Chondrocyte (in vitro differentiated cells): ENCODE results near the gene CHAT. TPM values are rescaled to one million over a fixed set of nuclear protein-coding genes. Genes with fewer than 3 reads are reported as not detected.
A peak's percentile ranks its signal among the peaks of the same experiment; 100 is the strongest.

Source experiments
- DNase-seq: peaks from one replicate; pipeline ENCODE4 v3.0.0; 2021; ENCODE audit warnings: mixed read lengths, low spot score
- H3K27ac Mint-ChIP-seq: one replicate; pipeline ENCODE4 v1.8.0; 2021; ENCODE audit warnings: mild to moderate bottlenecking, moderate library complexity, mixed read lengths; ENCODE audit not compliant: unreplicated experiment
- H3K27me3 Mint-ChIP-seq: 2 replicates; pipeline ENCODE4 v1.8.0; 2021; ENCODE audit warnings: low read depth, mixed read lengths
- H3K36me3 Mint-ChIP-seq: 2 replicates; pipeline ENCODE4 v1.8.0; 2021; ENCODE audit warnings: low read depth, mixed read lengths
- H3K4me1 Mint-ChIP-seq: 2 replicates; pipeline ENCODE4 v1.8.0; 2021; ENCODE audit warnings: low read depth, mild to moderate bottlenecking, mixed read lengths
- H3K4me3 Mint-ChIP-seq: one replicate; pipeline ENCODE4 v1.8.0; 2021; ENCODE audit warnings: mild to moderate bottlenecking, moderate library complexity, mixed read lengths; ENCODE audit not compliant: unreplicated experiment
- H3K9me3 Mint-ChIP-seq: 2 replicates; pipeline ENCODE4 v1.8.0; 2021; ENCODE audit warnings: low read depth, mixed read lengths
- CTCF ChIP-seq: fragments of 200-600 bp; sonication (generic); IDR thresholded peaks from 2 replicates; pipeline ENCODE4 v1.5.0; 2021; ENCODE audit warnings: antibody characterized with exemption, mild to moderate bottlenecking, moderate library complexity
- total RNA-seq: library from RNA; stranded (reverse); gene quantifications from 3 replicates; pipeline ENCODE4 v1.2.1, GENCODE V29; 2021

The CHAT gene
- total RNA-seq, 1 donor from 2014 or later: not detected

- no peaks in the 10 kb centered on the region for H3K36me3 Mint-ChIP-seq
- no peak overlapping the region for H3K27ac Mint-ChIP-seq
- H3K27me3 Mint-ChIP-seq: peaks cover 45% of the 10 kb centered on the region
- H3K9me3 Mint-ChIP-seq: no peaks in the 10 kb centered on the region
- peak; percentile 56 for DNase-seq
- H3K4me3 Mint-ChIP-seq: no peak overlapping the region
- no peaks in the 10 kb centered on the region for H3K4me1 Mint-ChIP-seq
- no peak for TF ChIP-seq CTCF
Measured at GRCh38 chr10:49642311-49642710, 28.5 kb downstream of the CHAT start.

GRCh38 chr10:49643241-49644034 lies 29.6 kb downstream of the CHAT start:
- H3K36me3 Mint-ChIP-seq: no peaks in the 10 kb centered on the region
- no peak for TF ChIP-seq CTCF
- no peaks in the 10 kb centered on the region for H3K9me3 Mint-ChIP-seq
- H3K4me1 Mint-ChIP-seq: no peaks in the 10 kb centered on the region
- H3K4me3 Mint-ChIP-seq: no peak overlapping the region
- H3K27me3 Mint-ChIP-seq: peaks cover 39% of the 10 kb centered on the region
- no peak overlapping the region for H3K27ac Mint-ChIP-seq
- DNase-seq: peak; percentile 80

- Mint-ChIP-seq H3K4me3 (no peak overlapping the region), H3K9me3 (no peaks in the 10 kb centered on the region), H3K36me3 (no peaks in the 10 kb centered on the region), H3K4me1 (no peaks in the 10 kb centered on the region), H3K27ac (no peak overlapping the region), H3K27me3 (peaks cover 45% of the 10 kb centered on the region)
- no peak for TF ChIP-seq CTCF
- DNase-seq: peak; percentile 48
Measured at GRCh38 chr10:49644035-49644646, 30.3 kb downstream of the CHAT start.

- Mint-ChIP-seq H3K4me3 (no peak overlapping the region), H3K4me1 (no peaks in the 10 kb centered on the region), H3K36me3 (no peaks in the 10 kb centered on the region), H3K27me3 (peaks cover 41% of the 10 kb centered on the region), H3K27ac (no peak overlapping the region), H3K9me3 (no peaks in the 10 kb centered on the region)
- TF ChIP-seq CTCF: no peak
- DNase-seq: peak; percentile 61
Measured at GRCh38 chr10:49645417-49645816, 31.6 kb downstream of the CHAT start.

- Mint-ChIP-seq H3K27me3 (peaks cover 38% of the 10 kb centered on the region), H3K27ac (no peak overlapping the region), H3K4me1 (no peaks in the 10 kb centered on the region), H3K9me3 (no peaks in the 10 kb centered on the region), H3K4me3 (no peak overlapping the region), H3K36me3 (no peaks in the 10 kb centered on the region)
- TF ChIP-seq CTCF: no peak
- DNase-seq: peak; percentile 91
Measured at GRCh38 chr10:49645871-49646870, 32.3 kb downstream of the CHAT start.
